H9 (cell line): ENCODE data around the gene ECI2. TPM values are rescaled to one million over a fixed set of nuclear protein-coding genes. Genes with fewer than 3 reads are reported as not detected.

Source experiments
- DNase-seq: peaks from one replicate; pipeline ENCODE4 v3.0.0-alpha.2; 2017
- H2AFZ ChIP-seq: one replicate; pipeline ENCODE4 v1.6.1; 2013; ENCODE audit warnings: mild to moderate bottlenecking, low read length, control low read depth, moderate library complexity
- H2AK5ac ChIP-seq: 2 replicates; pipeline ENCODE4 v1.6.1; 2013; ENCODE audit warnings: low read length, control low read depth, mixed read lengths; ENCODE audit not compliant: insufficient read length
- H2BK120ac ChIP-seq: one replicate; pipeline ENCODE4 v1.6.1; 2013; ENCODE audit warnings: low read depth, mild to moderate bottlenecking, low read length, control low read depth, inconsistent platforms; ENCODE audit not compliant: poor library complexity, severe bottlenecking
- H2BK12ac ChIP-seq: 2 replicates; pipeline ENCODE4 v1.6.1; 2013; ENCODE audit warnings: low read length, control low read depth, mixed read lengths, low read depth; ENCODE audit not compliant: insufficient read length
- H2BK15ac ChIP-seq: 2 replicates; pipeline ENCODE4 v1.6.1; 2013; ENCODE audit warnings: low read depth, low read length, control low read depth
- H2BK20ac ChIP-seq: one replicate; pipeline ENCODE4 v1.6.1; 2013; ENCODE audit warnings: low read depth, mild to moderate bottlenecking, low read length, control low read depth, inconsistent platforms; ENCODE audit not compliant: poor library complexity, severe bottlenecking
- H2BK5ac ChIP-seq: 2 replicates; pipeline ENCODE4 v1.6.1; 2013; ENCODE audit warnings: low read length, control low read depth, mixed read lengths; ENCODE audit not compliant: insufficient read length
- H3K14ac ChIP-seq: 2 replicates; pipeline ENCODE4 v1.6.1; 2013; ENCODE audit warnings: low read length, control low read depth; ENCODE audit not compliant: insufficient read depth
- H3K18ac ChIP-seq: 2 replicates; pipeline ENCODE4 v1.6.1; 2013; ENCODE audit warnings: low read depth, mild to moderate bottlenecking, mixed read lengths, low read length, control low read depth; ENCODE audit not compliant: insufficient read length
- H3K23ac ChIP-seq: 2 replicates; pipeline ENCODE4 v1.6.1; 2013; ENCODE audit warnings: low read length, control low read depth, mixed read lengths, low read depth; ENCODE audit not compliant: insufficient read length
- H3K23me2 ChIP-seq: 2 replicates; pipeline ENCODE4 v1.6.1; 2013; ENCODE audit warnings: low read depth, mild to moderate bottlenecking, mixed read lengths, low read length, control low read depth; ENCODE audit not compliant: insufficient read length, poor library complexity, severe bottlenecking
- H3K27ac ChIP-seq: 2 replicates; pipeline ENCODE4 v1.5.1; 2013; ENCODE audit warnings: low read length, control low read depth, mixed read lengths, low read depth; ENCODE audit not compliant: insufficient read length
- H3K27me3 ChIP-seq: 2 replicates; pipeline ENCODE4 v1.6.1; 2013; ENCODE audit warnings: low read length, control low read depth, inconsistent platforms; ENCODE audit not compliant: insufficient read depth
- H3K4ac ChIP-seq: 2 replicates; pipeline ENCODE4 v1.6.1; 2013; ENCODE audit warnings: low read depth, mild to moderate bottlenecking, control low read depth, inconsistent platforms, low read length, moderate library complexity
- H3K4me1 ChIP-seq: 2 replicates; pipeline ENCODE4 v1.6.1; 2013; ENCODE audit warnings: low read length, control low read depth, inconsistent platforms; ENCODE audit not compliant: insufficient read depth
- H3K4me2 ChIP-seq: 2 replicates; pipeline ENCODE4 v1.6.1; 2013; ENCODE audit warnings: low read length, control low read depth, mixed read lengths; ENCODE audit not compliant: insufficient read length, insufficient read depth
- H3K56ac ChIP-seq: 2 replicates; pipeline ENCODE4 v1.6.1; 2013; ENCODE audit warnings: low read depth, mild to moderate bottlenecking, mixed read lengths, low read length, control low read depth; ENCODE audit not compliant: insufficient read length
- H3K79me1 ChIP-seq: 2 replicates; pipeline ENCODE4 v1.6.1; 2013; ENCODE audit warnings: low read depth, mild to moderate bottlenecking, moderate library complexity, low read length, control low read depth, inconsistent platforms; ENCODE audit not compliant: insufficient read depth, poor library complexity, severe bottlenecking
- H3K79me2 ChIP-seq: 2 replicates; pipeline ENCODE4 v1.6.1; 2013; ENCODE audit warnings: low read length, control low read depth, inconsistent platforms; ENCODE audit not compliant: insufficient read depth
- H3K9ac ChIP-seq: 2 replicates; pipeline ENCODE4 v1.6.1; 2013; ENCODE audit warnings: low read length, control low read depth, mixed read lengths; ENCODE audit not compliant: insufficient read length; ENCODE audit errors: extremely low read depth
- H3K9me3 ChIP-seq: one replicate; pipeline ENCODE4 v1.6.1; 2013; ENCODE audit warnings: low read depth, low read length, inconsistent platforms; ENCODE audit not compliant: control insufficient read depth
- H3T11ph ChIP-seq: one replicate; pipeline ENCODE4 v1.6.1; 2013; ENCODE audit warnings: mild to moderate bottlenecking, low read length, control low read depth, inconsistent platforms
- H4K20me1 ChIP-seq: one replicate; pipeline ENCODE4 v1.6.1; 2013; ENCODE audit not compliant: control insufficient read depth, insufficient read length, insufficient read depth
- H4K5ac ChIP-seq: 2 replicates; pipeline ENCODE4 v1.6.1; 2013; ENCODE audit warnings: low read depth, mild to moderate bottlenecking, mixed read lengths, low read length, control low read depth; ENCODE audit not compliant: insufficient read length
- H4K8ac ChIP-seq: replicated peaks from 2 replicates; pipeline ENCODE4 v1.6.1; 2013; ENCODE audit warnings: low read length, control low read depth, mixed read lengths, low read depth; ENCODE audit not compliant: insufficient read length
- H4K91ac ChIP-seq: 2 replicates; pipeline ENCODE4 v1.6.1; 2013; ENCODE audit warnings: low read depth, mild to moderate bottlenecking, moderate library complexity, mixed read lengths, low read length, control low read depth; ENCODE audit not compliant: insufficient read length
- H3K27ac Mint-ChIP-seq, 3 experiments: 2 replicates in 2 of 3; 3 replicates in 1 of 3; pipeline ENCODE4 v1.8.0; 2020 to 2021; ENCODE audit warnings: mixed read lengths in 3 of 3, mild to moderate bottlenecking in 1 of 3, moderate library complexity in 1 of 3
- H3K27me3 Mint-ChIP-seq: 2 replicates; pipeline ENCODE4 v1.8.0; 2021; ENCODE audit warnings: low read depth, mild to moderate bottlenecking, moderate library complexity, mixed read lengths
- H3K36me3 Mint-ChIP-seq, 3 experiments: 2 replicates in 2 of 3; 3 replicates in 1 of 3; pipeline ENCODE4 v1.8.0; 2020 to 2021; ENCODE audit warnings: low read depth in 3 of 3, mixed read lengths in 3 of 3; ENCODE audit not compliant: insufficient read depth in 1 of 3
- H3K4me1 Mint-ChIP-seq, 2 experiments: 2 replicates each; pipeline ENCODE4 v1.8.0; 2020; ENCODE audit warnings: mixed read lengths in 2 of 2
- H3K4me3 Mint-ChIP-seq, 2 experiments: 2 replicates in 1 of 2; 3 replicates in 1 of 2; pipeline ENCODE4 v1.8.0; 2020 to 2021; ENCODE audit warnings: mild to moderate bottlenecking in 2 of 2, mixed read lengths in 2 of 2, moderate library complexity in 1 of 2
- H3K9me3 Mint-ChIP-seq, 2 experiments: 2 replicates in 1 of 2; 3 replicates in 1 of 2; pipeline ENCODE4 v1.8.0; 2020; ENCODE audit warnings: mild to moderate bottlenecking in 2 of 2, mixed read lengths in 2 of 2, moderate library complexity in 1 of 2
- WGBS: extraction: QIAGEN DNeasy Blood & Tissue Kit; methylation state at CpG from one replicate; pipeline ENCODE4 v1.1.7; 2013; ENCODE audit warnings: missing lambda C conversion rate, low lambda C conversion rate, mixed read lengths; ENCODE audit not compliant: insufficient read length; ENCODE audit errors: extremely low coverage; 5-methylcytosine and 5-hydroxymethylcytosine counted together
- total RNA-seq: library from RNA; stranded (reverse); gene quantifications from 2 replicates; pipeline ENCODE4 v1.2.1, GENCODE V29; 2021
- TF ChIP-seq, protein P1 (sequence below): fragments of 200-600 bp; sonication (generic); conservative IDR thresholded peaks from 3 replicates; pipeline ENCODE4 v1.8.0; 2021; ENCODE audit warnings: antibody characterized with exemption, mild to moderate bottlenecking

Gene ECI2
- total RNA-seq, 1 experiment from 2014 or later: 67.5 TPM

DNA sequence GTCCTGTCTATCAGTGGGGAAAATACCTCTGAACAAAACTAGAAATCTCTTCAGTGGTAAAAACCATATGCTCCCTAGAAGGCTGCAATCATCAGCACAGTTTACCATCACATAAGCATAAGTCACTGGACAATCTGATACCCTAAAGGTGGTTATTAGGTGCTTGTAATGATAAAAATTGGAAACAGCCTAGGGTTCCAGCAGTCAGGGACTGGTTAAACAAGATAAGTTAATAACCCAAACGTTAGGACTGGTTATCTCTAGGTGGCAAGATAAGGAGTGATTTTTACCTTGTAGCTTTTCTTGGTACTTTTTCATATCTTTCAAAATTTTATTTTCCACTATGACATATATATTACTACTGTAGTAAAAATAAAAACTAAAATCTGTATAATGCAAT, 11.0 kb downstream of the ECI2 start:
- H3K36me3 Mint-ChIP-seq: peaks cover 30 to 68% (median 57%) of the 10 kb centered on the region in 3 experiments; a peak in 6 of 7 replicates
- WGBS: no CpG with 5 or more reads among the region's 1 CpG
- DNase-seq: no peak

More for the DNA sequence above, 11.0 kb downstream of the ECI2 start:
- Mint-ChIP-seq H3K4me3 (no peak overlapping the region), H3K9me3 (no peaks in the 10 kb centered on the region), H3K4me1 (no peaks in the 10 kb centered on the region), H3K27ac (no peak overlapping the region), H3K27me3 (no peaks in the 10 kb centered on the region)
- no peak overlapping the region for H3K27ac ChIP-seq
- H3K27me3 ChIP-seq: no peaks in the 10 kb centered on the region
- no peak overlapping the region for H2BK120ac ChIP-seq
- H2BK20ac ChIP-seq: no peak overlapping the region
- no peak overlapping the region for H3T11ph ChIP-seq
- H3K79me1 ChIP-seq: no peaks in the 10 kb centered on the region
- no peak overlapping the region for H4K5ac ChIP-seq
- H2BK15ac ChIP-seq: no peak overlapping the region
- no peak overlapping the region for H4K91ac ChIP-seq
- H2AFZ ChIP-seq: no peak overlapping the region
- no peak overlapping the region for H3K4me2 ChIP-seq
- no peaks in the 10 kb centered on the region for H3K79me2 ChIP-seq
- TF ChIP-seq, protein P1, sequence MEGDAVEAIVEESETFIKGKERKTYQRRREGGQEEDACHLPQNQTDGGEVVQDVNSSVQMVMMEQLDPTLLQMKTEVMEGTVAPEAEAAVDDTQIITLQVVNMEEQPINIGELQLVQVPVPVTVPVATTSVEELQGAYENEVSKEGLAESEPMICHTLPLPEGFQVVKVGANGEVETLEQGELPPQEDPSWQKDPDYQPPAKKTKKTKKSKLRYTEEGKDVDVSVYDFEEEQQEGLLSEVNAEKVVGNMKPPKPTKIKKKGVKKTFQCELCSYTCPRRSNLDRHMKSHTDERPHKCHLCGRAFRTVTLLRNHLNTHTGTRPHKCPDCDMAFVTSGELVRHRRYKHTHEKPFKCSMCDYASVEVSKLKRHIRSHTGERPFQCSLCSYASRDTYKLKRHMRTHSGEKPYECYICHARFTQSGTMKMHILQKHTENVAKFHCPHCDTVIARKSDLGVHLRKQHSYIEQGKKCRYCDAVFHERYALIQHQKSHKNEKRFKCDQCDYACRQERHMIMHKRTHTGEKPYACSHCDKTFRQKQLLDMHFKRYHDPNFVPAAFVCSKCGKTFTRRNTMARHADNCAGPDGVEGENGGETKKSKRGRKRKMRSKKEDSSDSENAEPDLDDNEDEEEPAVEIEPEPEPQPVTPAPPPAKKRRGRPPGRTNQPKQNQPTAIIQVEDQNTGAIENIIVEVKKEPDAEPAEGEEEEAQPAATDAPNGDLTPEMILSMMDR: no peak
- H3K9me3 ChIP-seq: no peaks in the 10 kb centered on the region
- no peak overlapping the region for H3K14ac ChIP-seq
- no peak overlapping the region for H2BK12ac ChIP-seq
- no peaks in the 10 kb centered on the region for H4K20me1 ChIP-seq
- no peak overlapping the region for H3K18ac ChIP-seq
- no peak overlapping the region for H2AK5ac ChIP-seq
- no peak overlapping the region for H4K8ac ChIP-seq
- no peak overlapping the region for H3K23ac ChIP-seq
- H3K23me2 ChIP-seq: no peaks in the 10 kb centered on the region
- H3K4ac ChIP-seq: no peak overlapping the region
- no peaks in the 10 kb centered on the region for H3K4me1 ChIP-seq
- H2BK5ac ChIP-seq: no peak overlapping the region
- H3K56ac ChIP-seq: no peak overlapping the region
- no peak overlapping the region for H3K9ac ChIP-seq
